ENCODE data around the gene WDFY2.

WDFY2 gene

GRCh38 chr13:51740698-51741097 is 156.4 kb downstream of the WDFY2 start:
- no peak for DNase-seq (ENCODE audit: low spot score)

- no peak for DNase-seq (ENCODE audit: low spot score)
Measured at GRCh38 chr13:51742031-51742430, 157.8 kb downstream of the WDFY2 start.

- DNase-seq (ENCODE audit: low spot score), result no peak
Measured at GRCh38 chr13:51742611-51743010, 158.3 kb downstream of the WDFY2 start.

GRCh38 chr13:51745243-51745642 is 161.0 kb downstream of the WDFY2 start:
- no peak for DNase-seq (ENCODE audit: low spot score)

GRCh38 chr13:51746802-51747201 is 162.5 kb downstream of the WDFY2 start:
- no peak for DNase-seq (ENCODE audit: low spot score)

GRCh38 chr13:51747438-51748434 is 163.5 kb downstream of the WDFY2 start:
- no peak for DNase-seq (ENCODE audit: low spot score)

- DNase-seq (ENCODE audit: low spot score), result no peak
Measured at GRCh38 chr13:51756651-51757050, 172.4 kb downstream of the WDFY2 start.

GRCh38 chr13:51758691-51759090 is 174.4 kb downstream of the WDFY2 start:
- DNase-seq (ENCODE audit: low spot score), result no peak

GRCh38 chr13:51759240-51759639 is 175.0 kb downstream of the WDFY2 start:
- DNase-seq (ENCODE audit: low spot score), result no peak

- no peak for DNase-seq (ENCODE audit: low spot score)
Measured at GRCh38 chr13:51760592-51760991, 176.3 kb downstream of the WDFY2 start.

GRCh38 chr13:51761643-51762350 is 177.5 kb downstream of the WDFY2 start:
- DNase-seq (ENCODE audit: low spot score), result peak; percentile 23

GRCh38 chr13:51763486-51763885 is 179.2 kb downstream of the WDFY2 start:
- DNase-seq (ENCODE audit: low spot score), result no peak

GRCh38 chr13:51764184-51765141 is 180.2 kb downstream of the WDFY2 start:
- DNase-seq (ENCODE audit: low spot score), result no peak

- DNase-seq (ENCODE audit: low spot score), result no peak
Measured at GRCh38 chr13:51765142-51765515, 180.9 kb downstream of the WDFY2 start.

- no peak for DNase-seq (ENCODE audit: low spot score)
Measured at GRCh38 chr13:51767100-51767499, 182.8 kb downstream of the WDFY2 start.

- peak; percentile 15 for DNase-seq (ENCODE audit: low spot score)
Measured at GRCh38 chr13:51768378-51768921, 184.2 kb downstream of the WDFY2 start.

- DNase-seq (ENCODE audit: low spot score), result no peak
Measured at GRCh38 chr13:51768976-51769375, 184.7 kb downstream of the WDFY2 start.

- DNase-seq (ENCODE audit: low spot score), result no peak
Measured at GRCh38 chr13:51769455-51770127, 185.3 kb downstream of the WDFY2 start.

- DNase-seq (ENCODE audit: low spot score), result no peak
Measured at GRCh38 chr13:51770160-51770559, 185.9 kb downstream of the WDFY2 start.

GRCh38 chr13:51770681-51771417 is 186.6 kb downstream of the WDFY2 start:
- no peak for DNase-seq (ENCODE audit: low spot score)

All from RKO (cell line).